Endothelial cell of umbilical vein (primary cell): ENCODE data around the gene TTC3. TPM values are rescaled to one million over a fixed set of nuclear protein-coding genes. Genes with fewer than 3 reads are reported as not detected.

Experiments used
- BruUV-seq: library from RNA; stranded (reverse); fragments of 400-500 nt; replicated peaks from 2 replicates; lab custom pipeline; 2021; lab: Mats Ljungman, UMichigan
- CTCF ChIA-PET: fragments of 300-600, 350-600 bp; sonication (Branson Sonifier 250); formaldehyde crosslinking; loops from one replicate; lab custom pipeline; 2021; ENCODE audit warnings: antibody characterized with exemption, inconsistent platforms; lab: Charles Lee
- POLR2A ChIA-PET: fragments of 300-600, 350-600 bp; sonication (Branson Sonifier 250); formaldehyde crosslinking; loops from one replicate; lab custom pipeline; 2021; ENCODE audit warnings: antibody characterized with exemption, inconsistent platforms; lab: Charles Lee
- DNase-seq: peaks from one replicate; pipeline ENCODE4 v3.0.0-alpha.2; 2011; ENCODE audit warnings: low read depth, low spot score
- FAIRE-seq: peaks from 2 replicates; lab custom pipeline; 2011; peaks lifted over from hg19 to GRCh38; lab: Jason Lieb, UNC
- H2AFZ ChIP-seq: 2 replicates; pipeline ENCODE4 v1.6.0; 2012; ENCODE audit warnings: low read depth, low read length, control low read depth, inconsistent platforms
- H3K27ac ChIP-seq: 2 replicates; pipeline ENCODE4 v1.5.1; 2011; ENCODE audit warnings: low read depth, mild to moderate bottlenecking, control low read depth, low read length, moderate library complexity; ENCODE audit not compliant: insufficient read depth
- H3K27me3 ChIP-seq, 2 experiments: 2 replicates each; pipeline versions ENCODE4 v1.6.0 to v1.6.1; 2011; ENCODE audit warnings: low read length in 2 of 2, mixed read lengths in 1 of 2; ENCODE audit not compliant: control insufficient read depth in 2 of 2, insufficient read depth in 2 of 2
- H3K36me3 ChIP-seq, 2 experiments: 2 replicates in 1 of 2; 3 replicates in 1 of 2; pipeline ENCODE4 v1.5.1; 2011; ENCODE audit warnings: low read length in 2 of 2, mild to moderate bottlenecking in 1 of 2, moderate library complexity in 1 of 2; ENCODE audit not compliant: control insufficient read depth in 2 of 2, insufficient read depth in 2 of 2; ENCODE audit errors: extremely low read depth in 1 of 2
- H3K4me1 ChIP-seq: 3 replicates; pipeline ENCODE4 v1.5.1; 2011; ENCODE audit warnings: mild to moderate bottlenecking, low read length; ENCODE audit not compliant: control insufficient read depth, insufficient read depth; ENCODE audit errors: extremely low read depth
- H3K4me2 ChIP-seq: 2 replicates; pipeline ENCODE4 v1.6.1; 2011; ENCODE audit warnings: low read length, control low read depth, mixed read lengths; ENCODE audit not compliant: insufficient read depth
- H3K4me3 ChIP-seq, 3 experiments: fragments of 200-600 bp in 1 of 3; sonication (generic), shearing (Covaris generic) in 1 of 3; replicated peaks in 1 of 3; 2 replicates each; pipeline ENCODE4 v1.5.1; 2011 to 2016; ENCODE audit warnings: control low read depth in 3 of 3, low read length in 3 of 3, mild to moderate bottlenecking in 2 of 3, inconsistent platforms in 1 of 3, low read depth in 1 of 3, moderate library complexity in 1 of 3; ENCODE audit not compliant: insufficient read depth in 1 of 3
- H3K79me2 ChIP-seq: 2 replicates; pipeline ENCODE4 v1.6.0; 2012; ENCODE audit warnings: low read length, inconsistent platforms; ENCODE audit not compliant: control insufficient read depth, insufficient read depth
- H3K9ac ChIP-seq: replicated peaks from 2 replicates; pipeline ENCODE3; 2011; ENCODE audit warnings: low read length, control low read depth; ENCODE audit not compliant: insufficient read depth; ENCODE audit errors: extremely low read depth
- H3K9me1 ChIP-seq: replicated peaks from 3 replicates; pipeline ENCODE4 v1.6.0; 2011; ENCODE audit warnings: mild to moderate bottlenecking, low read length; ENCODE audit not compliant: control insufficient read depth, insufficient read depth; ENCODE audit errors: extremely low read depth
- H3K9me3 ChIP-seq: replicated peaks from 2 replicates; pipeline ENCODE4 v1.5.1; 2012; ENCODE audit warnings: low read length, inconsistent platforms; ENCODE audit not compliant: control insufficient read depth, insufficient read depth
- H4K20me1 ChIP-seq: replicated peaks from 2 replicates; pipeline ENCODE3; 2011; ENCODE audit warnings: mild to moderate bottlenecking, low read length; ENCODE audit not compliant: control insufficient read depth, insufficient read depth; ENCODE audit errors: extremely low read depth
- CTCF ChIP-seq, 2 donors: IDR thresholded peaks; 1 replicate in 1 of 2; 2 replicates in 1 of 2; pipeline ENCODE4 v1.5.1; 2011; ENCODE audit warnings: low read length in 2 of 2, mild to moderate bottlenecking in 2 of 2, moderate library complexity in 2 of 2, control low read depth in 1 of 2, inconsistent platforms in 1 of 2, low read depth in 1 of 2; ENCODE audit not compliant: insufficient read depth in 1 of 2; ENCODE audit errors: extremely low read depth in 1 of 2
- EZH2 ChIP-seq: IDR thresholded peaks from 2 replicates; pipeline ENCODE4 v1.6.1; 2012; ENCODE audit warnings: borderline replicate concordance, low read depth, mild to moderate bottlenecking, moderate library complexity, low read length, inconsistent platforms; ENCODE audit not compliant: severe bottlenecking
- FOS ChIP-seq: IDR thresholded peaks from 2 replicates; pipeline ENCODE4 v1.6.1; 2011; ENCODE audit warnings: mild to moderate bottlenecking, low read length, moderate library complexity, borderline replicate concordance; ENCODE audit not compliant: insufficient read depth
- GATA2 ChIP-seq: IDR thresholded peaks from 2 replicates; pipeline ENCODE4 v1.7.0; 2011; ENCODE audit warnings: low read depth, mild to moderate bottlenecking, moderate library complexity, mixed read lengths, low read length; ENCODE audit not compliant: insufficient read length, insufficient read depth
- JUN ChIP-seq: IDR thresholded peaks from 2 replicates; pipeline ENCODE4 v1.6.1; 2011; ENCODE audit warnings: borderline replicate concordance, low read depth; ENCODE audit not compliant: insufficient read length, insufficient read depth
- MAX ChIP-seq: IDR thresholded peaks from 2 replicates; pipeline ENCODE4 v1.6.1; 2011; ENCODE audit not compliant: insufficient read depth, insufficient read length
- MYC ChIP-seq: IDR thresholded peaks from one replicate; pipeline ENCODE4 v1.6.1; 2011; ENCODE audit warnings: mild to moderate bottlenecking, low read depth, low read length
- POLR2A ChIP-seq: IDR thresholded peaks from 2 replicates; pipeline ENCODE4 v1.6.1; 2012; ENCODE audit warnings: low read depth, mild to moderate bottlenecking, control low read depth, low read length
- POLR2AphosphoS5 ChIP-seq: IDR thresholded peaks from 2 replicates; pipeline ENCODE4 v1.6.1; 2012; ENCODE audit warnings: low read depth, mild to moderate bottlenecking, control low read depth, low read length, moderate library complexity; ENCODE audit not compliant: insufficient read depth
- dilution Hi-C: fragments of 300-500 bp; cut with MboI; formaldehyde crosslinking; loops from one replicate; pipeline ENCODE4 v1.15.0; 2019; ENCODE audit warnings: low sequenced_read_pairs; ENCODE audit not compliant: extremely low pct_ligation_motif_present
- intact Hi-C: fragments of 100-400 bp; cut with micrococcal nuclease; formaldehyde crosslinking; loops from one replicate; pipeline ENCODE4 v1.10.0; 2022
- polyA plus RNA-seq, 4 experiments: library from polyadenylated mRNA; depleted of rRNA in 3 of 4; stranded (reverse) in 3 of 4; unstranded in 1 of 4; fragments of >200 nt; gene quantifications; 2 replicates each; pipeline versions ENCODE4 v1.2.1 to v1.2.3, GENCODE V29; 2011 to 2012; ENCODE audit warnings: missing spikeins in 1 of 4
- total RNA-seq: library from RNA; stranded (reverse); gene quantifications from 2 replicates; pipeline ENCODE4 v1.2.3, GENCODE V29; 2021

TTC3 gene
- total and polyA plus RNA-seq, 2 donors (not counting 3 experiments of a cell fraction or from before 2014, with no cell fraction given): 26.2 to 113 TPM

GRCh38 chr21:37043818-37044217 lies 29.2 kb upstream of the TTC3 start:
- Histone ChIP-seq H3K4me1 (no peaks in the 10 kb centered on the region), H3K9ac (no peak overlapping the region), H3K9me1 (no peaks in the 10 kb centered on the region), H3K4me2 (no peak overlapping the region), H3K27ac (no peak overlapping the region), H3K79me2 (no peaks in the 10 kb centered on the region), H2AFZ (peak overlapping the region; percentile 7), H3K9me3 (no peaks in the 10 kb centered on the region), H4K20me1 (no peaks in the 10 kb centered on the region), H3K36me3 (no peaks in the 10 kb centered on the region), H3K4me3 (no peak overlapping the region), H3K27me3 (peaks cover 3 to 8% of the 10 kb centered on the region in 2 experiments)
- POLR2A ChIA-PET: no interaction called here
- TF ChIP-seq CTCF (IDR thresholded peaks at IDR 0.05; ENCODE audit: extremely low read depth in 1 of 2, insufficient read depth in 1 of 2, low read depth in 1 of 2, low read length in 2 of 2) (no peak), JUN (no peak), MYC (no peak), MAX (no peak), GATA2 (no peak), POLR2AphosphoS5 (no peak), EZH2 (no peak), POLR2A (no peak), FOS (no peak)
- no peak for FAIRE-seq
- no peak for DNase-seq
- intact Hi-C loops (no loop called here), dilution Hi-C loops (no loop called here)
- BruUV-seq: no TSS peak
- CTCF ChIA-PET: no interaction called here
